Activated T-cell treated with anti-CD3 and anti-CD28 coated beads, Interleukin-2, amount 50 U/mL, for 4 hours (primary cell): Measurements from ENCODE around the gene COX6B2. TPM values are rescaled to one million over a fixed set of nuclear protein-coding genes. Genes with fewer than 3 reads are reported as not detected.
A peak's percentile ranks its signal among the peaks of the same experiment; 100 is the strongest.

Source experiments
- ATAC-seq, 2 donors: fragments of 200-7000 bp; cut with Tn5 transposase; one replicate each; pipeline ENCODE4 v1.10.0; 2021
- DNase-seq: peaks from one replicate; pipeline ENCODE4 v3.0.0-alpha.2; 2020
- H3K27me3 Mint-ChIP-seq: one replicate; pipeline ENCODE4 v1.8.0; 2021; ENCODE audit warnings: low read depth, mixed read lengths
- H3K36me3 Mint-ChIP-seq: one replicate; pipeline ENCODE4 v1.8.0; 2022; ENCODE audit warnings: mixed read lengths; ENCODE audit not compliant: insufficient read depth
- H3K4me1 Mint-ChIP-seq: one replicate; pipeline ENCODE4 v1.8.0; 2021; ENCODE audit warnings: low read depth, mixed read lengths
- H3K4me3 Mint-ChIP-seq: one replicate; pipeline ENCODE4 v1.8.0; 2021; ENCODE audit warnings: mild to moderate bottlenecking, moderate library complexity, mixed read lengths
- H3K9me3 Mint-ChIP-seq: one replicate; pipeline ENCODE4 v1.8.0; 2021; ENCODE audit warnings: mixed read lengths
- total RNA-seq, 3 donors: library from RNA; stranded (reverse); gene quantifications; one replicate each; pipeline ENCODE4 v1.2.1, GENCODE V29; 2021

COX6B2 gene
- total RNA-seq, 3 donors from 2014 or later: not detected

GRCh38 chr19:55358943-55359908 is 4.7 kb upstream of the COX6B2 start:
- H3K27me3 Mint-ChIP-seq: peaks cover 18% of the 10 kb centered on the region
- H3K4me3 Mint-ChIP-seq: no peak overlapping the region
- DNase-seq (no peak), ATAC-seq (no peak)
- peaks cover 2% of the 10 kb centered on the region for H3K4me1 Mint-ChIP-seq
- no peaks in the 10 kb centered on the region for H3K36me3 Mint-ChIP-seq
- H3K9me3 Mint-ChIP-seq: no peaks in the 10 kb centered on the region

DNA sequence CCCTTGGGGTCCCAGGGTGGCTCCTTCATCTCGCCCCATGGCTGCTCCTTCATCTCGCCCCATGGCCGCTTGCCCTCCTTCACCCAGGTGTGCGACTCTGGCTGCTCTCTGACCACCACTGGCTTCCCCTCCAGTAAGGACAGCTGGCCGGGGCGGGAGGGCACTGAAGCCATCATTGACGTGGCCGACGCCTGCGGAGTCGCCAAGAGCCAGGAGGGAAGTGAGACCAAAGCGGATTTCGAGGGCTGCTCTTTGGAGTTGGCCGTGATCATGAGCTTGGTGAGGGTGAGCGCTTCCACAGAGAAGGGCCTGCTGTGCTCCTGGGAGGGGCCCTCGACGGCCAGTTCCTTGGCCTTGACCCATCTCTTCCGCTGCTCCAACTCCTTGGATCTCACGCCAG is 4.0 kb upstream of the COX6B2 start:
- Mint-ChIP-seq H3K4me3 (no peak overlapping the region), H3K36me3 (no peaks in the 10 kb centered on the region), H3K4me1 (peaks cover 6% of the 10 kb centered on the region), H3K9me3 (no peaks in the 10 kb centered on the region), H3K27me3 (peaks cover 21% of the 10 kb centered on the region)
- ATAC-seq (no peak), DNase-seq (no peak)

GRCh38 chr19:55355213-55355821 is 798 bp upstream of the COX6B2 start:
- no peaks in the 10 kb centered on the region for H3K9me3 Mint-ChIP-seq

GRCh38 chr19:55353803-55354697 is 469 bp downstream of the COX6B2 start:
- Mint-ChIP-seq H3K4me3 (peak overlapping the region; percentile 75), H3K4me1 (peaks cover 19% of the 10 kb centered on the region), H3K9me3 (no peaks in the 10 kb centered on the region), H3K36me3 (no peaks in the 10 kb centered on the region), H3K27me3 (peaks cover 53% of the 10 kb centered on the region)
- ATAC-seq (peak; percentile 84 to 85), DNase-seq (peak; percentile 48)

More at GRCh38 chr19:55355213-55355821, 798 bp upstream of the COX6B2 start:
- no peak for DNase-seq
- Mint-ChIP-seq H3K4me3 (no peak overlapping the region), H3K36me3 (no peaks in the 10 kb centered on the region), H3K4me1 (peaks cover 19% of the 10 kb centered on the region), H3K27me3 (peaks cover 52% of the 10 kb centered on the region)
- no peak for ATAC-seq

GRCh38 chr19:55353356-55353802 is 1.1 kb downstream of the COX6B2 start:
- Mint-ChIP-seq H3K27me3 (peaks cover 50% of the 10 kb centered on the region), H3K9me3 (no peaks in the 10 kb centered on the region), H3K4me1 (peaks cover 19% of the 10 kb centered on the region), H3K36me3 (no peaks in the 10 kb centered on the region), H3K4me3 (peak overlapping the region; percentile 75)
- DNase-seq: no peak
- peak in 1 of 2 donors; percentile 16 for ATAC-seq

DNA sequence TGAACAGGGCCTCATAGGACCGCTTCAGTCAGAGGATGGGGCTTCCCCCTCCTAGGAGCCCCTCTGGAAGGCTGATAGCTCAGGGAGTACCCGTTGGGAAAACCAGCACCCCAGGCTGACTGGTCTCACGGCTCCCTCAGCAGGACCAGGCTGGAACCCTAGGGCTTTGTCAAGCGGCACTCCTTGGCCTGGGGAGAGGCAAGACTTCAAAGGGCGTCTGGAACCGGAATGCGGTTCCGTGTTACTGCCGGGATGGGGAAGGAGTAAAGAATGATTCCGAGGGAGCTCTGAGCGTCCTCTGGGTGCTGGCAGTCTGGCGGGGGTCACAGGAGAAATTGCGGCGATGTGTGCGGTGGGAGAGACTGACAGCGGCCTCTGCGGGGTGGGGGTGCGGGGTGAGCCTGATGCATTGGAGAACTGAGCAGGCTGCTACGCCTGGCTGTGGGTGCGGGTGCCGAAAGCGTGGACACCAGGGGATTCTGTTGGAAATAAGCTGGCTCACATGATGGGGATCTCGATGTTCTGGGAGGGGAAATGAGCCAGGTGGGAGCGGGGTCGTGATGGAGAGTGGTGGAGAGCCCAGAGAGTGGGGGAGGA is 1.9 kb downstream of the COX6B2 start:
- peaks cover 19% of the 10 kb centered on the region for H3K4me1 Mint-ChIP-seq
- no peaks in the 10 kb centered on the region for H3K36me3 Mint-ChIP-seq
- no peak for DNase-seq
- peaks cover 50% of the 10 kb centered on the region for H3K27me3 Mint-ChIP-seq
- no peak for ATAC-seq
- no peaks in the 10 kb centered on the region for H3K9me3 Mint-ChIP-seq
- H3K4me3 Mint-ChIP-seq: peak overlapping the region; percentile 52

DNA sequence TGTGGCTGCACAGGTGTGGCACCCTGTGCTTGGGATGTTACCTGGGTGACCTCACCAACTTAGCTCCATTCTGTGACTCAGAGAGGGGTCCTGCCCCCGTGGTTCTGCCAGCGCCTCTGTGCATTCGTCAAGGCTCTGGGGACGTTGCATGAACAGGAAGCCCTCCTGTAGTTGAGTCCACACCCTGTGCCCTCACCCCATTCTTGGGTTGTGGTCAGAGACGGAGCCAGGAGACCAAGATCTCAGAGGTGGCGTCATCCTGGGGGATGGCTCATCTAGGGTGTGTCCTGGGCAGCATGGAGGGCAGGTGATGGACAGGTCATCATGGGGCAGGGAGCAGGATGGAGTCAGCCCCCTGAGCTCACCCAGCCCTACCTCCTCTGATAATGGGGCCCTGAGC is 2.5 kb downstream of the COX6B2 start:
- Mint-ChIP-seq H3K9me3 (no peaks in the 10 kb centered on the region), H3K4me1 (peaks cover 19% of the 10 kb centered on the region), H3K4me3 (no peak overlapping the region), H3K27me3 (peaks cover 44% of the 10 kb centered on the region), H3K36me3 (no peaks in the 10 kb centered on the region)
- ATAC-seq (no peak), DNase-seq (no peak)

GRCh38 chr19:55350620-55351315 is 3.8 kb downstream of the COX6B2 start:
- DNase-seq (no peak), ATAC-seq (no peak)
- Mint-ChIP-seq H3K4me1 (peaks cover 19% of the 10 kb centered on the region), H3K9me3 (no peaks in the 10 kb centered on the region), H3K36me3 (no peaks in the 10 kb centered on the region), H3K27me3 (peaks cover 38% of the 10 kb centered on the region), H3K4me3 (no peak overlapping the region)

- DNase-seq (no peak), ATAC-seq (no peak)
- H3K4me3 Mint-ChIP-seq: no peak overlapping the region
- H3K27me3 Mint-ChIP-seq: peaks cover 32% of the 10 kb centered on the region
- H3K4me1 Mint-ChIP-seq: peaks cover 14% of the 10 kb centered on the region
- no peaks in the 10 kb centered on the region for H3K9me3 Mint-ChIP-seq
- H3K36me3 Mint-ChIP-seq: peaks cover 6% of the 10 kb centered on the region
Measured at GRCh38 chr19:55348317-55349034, 6.0 kb downstream of the COX6B2 start.

- no peaks in the 10 kb centered on the region for H3K9me3 Mint-ChIP-seq
- no peak overlapping the region for H3K4me3 Mint-ChIP-seq
- peaks cover 4% of the 10 kb centered on the region for H3K4me1 Mint-ChIP-seq
- ATAC-seq (no peak), DNase-seq (no peak)
- peaks cover 6% of the 10 kb centered on the region for H3K36me3 Mint-ChIP-seq
- H3K27me3 Mint-ChIP-seq: peaks cover 23% of the 10 kb centered on the region
Measured at GRCh38 chr19:55347442-55348009, 7.0 kb downstream of the COX6B2 start.

GRCh38 chr19:55346725-55347441 is 7.6 kb downstream of the COX6B2 start:
- peaks cover 16% of the 10 kb centered on the region for H3K27me3 Mint-ChIP-seq
- H3K36me3 Mint-ChIP-seq: peaks cover 6% of the 10 kb centered on the region
- DNase-seq (no peak), ATAC-seq (no peak)
- peaks cover 3% of the 10 kb centered on the region for H3K4me1 Mint-ChIP-seq
- no peaks in the 10 kb centered on the region for H3K9me3 Mint-ChIP-seq
- no peak overlapping the region for H3K4me3 Mint-ChIP-seq
